ENCODE results near the gene ACOX2.

DNA sequence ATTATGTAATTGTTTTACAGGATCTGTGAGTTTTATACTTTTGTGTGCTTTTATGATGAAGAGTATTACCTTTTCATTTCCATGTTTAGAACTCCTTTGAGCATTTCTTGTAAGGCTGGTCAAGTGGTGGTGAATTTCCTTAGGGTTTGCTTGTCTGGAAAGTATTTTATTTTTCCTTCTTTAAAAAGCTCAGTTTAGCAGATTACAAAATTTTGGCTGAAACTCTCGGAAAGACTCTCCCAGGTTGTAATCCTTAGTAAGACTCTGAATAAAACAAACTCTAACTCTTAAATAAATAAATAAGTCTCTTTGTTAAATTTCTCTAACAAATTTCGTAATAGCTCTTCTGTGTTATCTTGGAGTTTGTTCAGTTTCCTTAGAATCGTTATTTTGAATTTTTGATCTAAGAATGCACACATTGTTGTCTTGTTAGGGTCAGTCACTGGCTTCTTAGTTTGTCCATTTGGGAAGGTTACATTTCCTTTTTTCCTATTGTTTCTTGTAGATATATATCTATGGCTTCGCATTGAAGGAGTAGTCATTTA is 14.7 kb upstream of the ACOX2 start:
- TF ChIP-seq, protein P1, sequence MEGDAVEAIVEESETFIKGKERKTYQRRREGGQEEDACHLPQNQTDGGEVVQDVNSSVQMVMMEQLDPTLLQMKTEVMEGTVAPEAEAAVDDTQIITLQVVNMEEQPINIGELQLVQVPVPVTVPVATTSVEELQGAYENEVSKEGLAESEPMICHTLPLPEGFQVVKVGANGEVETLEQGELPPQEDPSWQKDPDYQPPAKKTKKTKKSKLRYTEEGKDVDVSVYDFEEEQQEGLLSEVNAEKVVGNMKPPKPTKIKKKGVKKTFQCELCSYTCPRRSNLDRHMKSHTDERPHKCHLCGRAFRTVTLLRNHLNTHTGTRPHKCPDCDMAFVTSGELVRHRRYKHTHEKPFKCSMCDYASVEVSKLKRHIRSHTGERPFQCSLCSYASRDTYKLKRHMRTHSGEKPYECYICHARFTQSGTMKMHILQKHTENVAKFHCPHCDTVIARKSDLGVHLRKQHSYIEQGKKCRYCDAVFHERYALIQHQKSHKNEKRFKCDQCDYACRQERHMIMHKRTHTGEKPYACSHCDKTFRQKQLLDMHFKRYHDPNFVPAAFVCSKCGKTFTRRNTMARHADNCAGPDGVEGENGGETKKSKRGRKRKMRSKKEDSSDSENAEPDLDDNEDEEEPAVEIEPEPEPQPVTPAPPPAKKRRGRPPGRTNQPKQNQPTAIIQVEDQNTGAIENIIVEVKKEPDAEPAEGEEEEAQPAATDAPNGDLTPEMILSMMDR (conservative IDR thresholded peaks at IDR 0.05) = no peak
- no peak for TF ChIP-seq EZH2 (IDR thresholded peaks at IDR 0.05; ENCODE audit: low read depth)
